HG03103 (cell line): ENCODE data around the gene C5orf46.
"Not testable (repeated sequence)": the region's sequence is repeated elsewhere in the genome, so short reads cannot be mapped to it uniquely, and the experiment has no call there.

Experiments
- ATAC-seq: cut with Tn5 transposase; IDR thresholded peaks from one replicate; pipeline ENCODE4 v1.9.1; 2021; ENCODE audit warnings: low read depth; ENCODE audit not compliant: unreplicated experiment

C5orf46 gene

DNA sequence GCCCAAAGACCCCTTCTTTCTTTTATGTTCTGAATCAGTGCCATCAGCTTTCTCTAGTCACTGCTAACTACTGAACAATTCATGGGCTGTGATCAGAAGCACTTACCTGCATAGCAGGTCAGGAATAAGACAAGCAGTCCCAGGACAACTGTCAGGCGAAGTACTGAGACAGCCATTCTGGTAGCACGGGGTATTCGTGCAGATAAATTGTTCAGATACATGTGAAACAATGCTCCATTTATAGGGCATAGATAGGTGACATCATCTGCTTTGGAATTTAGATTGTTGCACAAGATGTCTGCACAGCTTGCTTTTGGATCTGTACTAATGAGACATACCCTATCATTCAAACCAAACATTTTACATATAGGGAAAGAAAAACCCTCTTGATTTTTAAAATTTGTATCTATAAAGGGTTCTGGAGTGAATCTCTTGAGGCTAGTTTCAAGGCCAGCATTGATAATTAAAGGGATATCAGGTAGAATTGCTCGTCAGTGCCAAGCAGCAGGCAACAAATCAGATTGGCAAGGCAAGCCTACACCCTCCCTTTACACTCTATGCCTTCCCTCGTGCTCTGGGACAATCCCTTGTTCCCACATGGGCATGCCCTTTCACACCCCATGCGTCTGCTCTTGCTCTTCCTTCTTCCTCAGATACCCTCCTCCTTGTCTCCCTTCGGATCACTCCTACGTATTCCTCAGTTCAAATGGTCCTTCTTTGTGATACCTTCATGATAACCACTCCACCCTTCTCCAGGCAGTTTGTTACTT lies at the start of gene C5orf46:
Gene C5orf46 (minus strand): TSS at position 213 of the 770 bp plus-strand sequence. CDS start 37 bp downstream, at position 176.
- ATAC-seq, result no peak

DNA sequence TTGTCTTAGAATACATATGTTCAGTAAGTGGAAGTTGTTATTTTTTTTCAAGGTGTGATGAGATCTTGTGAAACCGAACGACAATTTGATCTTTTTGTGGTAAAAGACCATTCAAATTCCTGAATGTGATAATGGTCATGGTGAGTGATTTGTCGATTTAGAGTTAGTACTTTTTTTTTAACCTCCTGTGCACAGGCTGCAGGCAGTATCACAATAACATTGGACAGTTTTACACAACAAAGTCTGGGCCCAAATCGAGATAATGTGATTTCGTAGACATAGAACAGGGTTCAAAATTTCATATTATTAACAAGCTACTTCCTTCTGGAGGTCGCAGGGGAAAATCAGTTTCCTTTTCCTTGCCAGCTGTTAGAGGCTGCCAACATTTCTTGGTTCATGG lies 48.6 kb upstream of the C5orf46 start:
- ATAC-seq, result no peak

DNA sequence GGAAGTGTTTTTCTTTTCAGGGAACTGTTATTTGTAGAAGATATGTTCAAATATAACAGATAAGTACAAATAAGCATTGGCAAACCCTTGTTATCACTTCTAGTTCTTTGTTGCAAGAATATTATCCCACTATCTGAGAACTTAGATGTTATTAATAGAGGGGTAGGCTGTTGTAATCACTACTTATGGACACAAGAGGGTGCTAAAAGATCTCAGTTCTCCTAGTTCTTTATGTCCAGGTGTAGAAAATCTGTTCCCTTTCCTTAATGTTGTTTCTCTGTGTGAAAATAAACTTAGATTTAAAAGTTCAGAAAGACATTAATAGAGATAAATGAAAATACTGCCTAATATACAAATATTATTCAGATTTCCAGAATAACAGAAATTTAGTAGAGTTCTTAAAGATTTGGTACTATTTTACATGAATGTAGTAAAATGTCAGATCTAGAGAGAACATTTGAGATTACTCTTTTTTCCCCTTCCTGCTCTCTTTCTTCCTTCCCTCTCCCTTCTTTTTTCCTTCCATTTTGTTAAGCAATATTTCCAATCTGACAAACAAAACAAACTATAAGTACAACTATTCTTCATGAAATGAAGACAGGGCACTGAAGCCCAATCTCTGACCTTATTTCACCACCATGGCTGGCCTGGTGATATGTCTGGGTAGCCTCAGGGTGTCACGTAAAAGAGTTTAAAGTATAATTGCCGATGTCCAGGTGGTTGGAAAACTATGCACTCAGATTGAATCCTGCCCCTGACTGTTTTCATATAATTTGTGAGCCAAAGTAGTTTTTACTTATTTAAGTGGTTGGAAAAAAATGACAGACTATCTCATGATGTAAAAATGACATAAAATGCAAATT lies 43.6 kb upstream of the C5orf46 start:
- no peak for ATAC-seq

DNA sequence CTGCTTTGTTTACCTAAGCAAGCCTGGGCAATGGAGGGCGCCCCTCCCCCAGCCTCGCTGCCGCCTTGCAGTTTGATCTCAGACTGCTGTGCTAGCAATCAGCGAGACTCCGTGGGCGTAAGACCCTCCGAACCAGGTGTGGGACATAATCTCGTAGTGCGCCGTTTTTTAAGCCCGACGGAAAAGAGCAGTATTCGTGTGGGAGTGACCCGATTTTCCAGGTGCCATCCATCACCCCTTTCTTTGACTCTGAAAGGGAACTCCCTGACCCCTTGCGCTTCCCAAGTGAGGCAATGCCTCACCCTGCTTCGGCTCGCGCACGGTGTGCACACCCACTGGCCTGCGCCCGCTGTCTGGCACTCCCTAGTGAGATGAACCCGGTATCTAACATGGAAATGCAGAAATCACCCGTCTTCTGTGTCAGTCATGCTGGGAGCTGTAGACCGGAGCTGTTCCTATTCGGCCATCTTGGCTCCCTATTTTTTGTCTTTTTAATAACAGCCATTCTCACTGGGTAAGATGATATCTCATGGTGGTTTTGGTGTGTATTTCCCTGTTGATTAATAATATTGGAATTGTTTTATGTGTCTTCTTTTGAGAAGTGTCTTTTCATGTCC lies 40.4 kb upstream of the C5orf46 start:
- ATAC-seq, result not testable (repeated sequence)

DNA sequence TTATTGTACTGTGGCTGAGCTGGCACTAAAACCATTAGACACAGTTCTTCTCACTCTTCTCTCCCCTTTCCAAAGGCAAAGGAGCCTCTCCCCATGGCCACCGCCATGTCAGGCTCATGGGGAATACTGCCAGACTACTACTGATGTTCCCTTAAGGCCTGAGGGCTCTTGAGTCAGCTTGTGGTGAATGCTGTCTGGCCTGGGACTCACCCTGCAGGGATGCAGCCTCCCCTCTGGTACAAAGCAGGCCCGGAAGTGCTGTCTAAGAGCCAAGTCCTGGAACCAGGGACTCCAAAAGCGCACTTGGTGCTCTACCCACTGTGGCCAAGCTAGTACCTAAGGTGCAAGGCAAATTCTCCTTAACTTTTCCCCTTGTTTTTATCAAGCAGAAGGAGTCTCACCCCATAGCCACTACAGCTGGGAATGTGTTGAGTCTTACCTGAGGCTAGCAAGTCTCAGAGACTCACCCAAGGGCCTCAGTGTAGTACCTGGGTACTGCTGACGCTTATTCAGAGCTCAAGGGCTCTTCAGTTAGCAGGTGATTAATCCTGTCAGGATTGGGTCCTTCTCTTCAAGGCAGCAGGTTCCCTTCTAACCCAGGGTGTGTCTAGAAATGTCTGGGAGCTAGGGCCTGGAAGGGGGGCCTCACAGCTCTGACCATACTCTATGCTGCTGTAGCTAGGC lies 33.2 kb upstream of the C5orf46 start:
- no peak for ATAC-seq

DNA sequence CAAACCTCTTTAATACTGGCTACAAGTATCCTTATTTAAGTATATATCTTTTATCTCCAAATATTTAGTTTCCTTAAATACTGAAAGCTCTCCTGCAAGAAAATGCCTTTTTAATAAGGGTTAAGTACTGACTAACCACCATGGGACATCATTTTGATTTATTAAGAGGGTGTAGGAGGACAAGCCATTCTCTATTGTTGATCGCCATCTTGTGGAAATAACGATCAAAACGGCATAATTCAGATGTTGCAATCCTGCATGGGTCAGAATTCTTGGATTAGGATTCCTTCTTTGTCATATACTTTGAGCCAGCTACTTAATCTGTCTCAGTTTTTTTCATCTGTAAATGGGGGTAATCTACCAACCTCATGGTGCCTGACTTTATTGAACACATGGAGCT lies 28.7 kb upstream of the C5orf46 start:
- no peak for ATAC-seq

DNA sequence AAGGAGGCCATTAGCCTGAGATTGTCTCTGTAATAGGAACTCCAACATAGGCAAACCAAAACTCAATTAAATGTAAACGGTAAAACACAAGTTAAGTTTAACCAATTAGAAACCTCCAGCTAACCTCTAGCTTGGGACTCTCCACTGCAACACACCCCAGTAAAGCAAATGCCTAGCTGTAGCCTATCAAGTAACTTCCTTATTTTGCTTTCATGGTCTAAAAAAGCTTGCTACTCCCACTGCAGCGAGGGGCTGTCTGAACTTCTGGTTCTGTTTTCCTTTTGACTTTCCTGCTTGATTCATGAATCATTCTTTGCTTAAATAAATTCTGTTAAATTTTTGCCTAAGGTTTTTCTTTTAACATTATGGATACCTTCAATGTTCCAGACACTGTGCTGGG lies 24.4 kb upstream of the C5orf46 start:
- peak; percentile 89 for ATAC-seq

DNA sequence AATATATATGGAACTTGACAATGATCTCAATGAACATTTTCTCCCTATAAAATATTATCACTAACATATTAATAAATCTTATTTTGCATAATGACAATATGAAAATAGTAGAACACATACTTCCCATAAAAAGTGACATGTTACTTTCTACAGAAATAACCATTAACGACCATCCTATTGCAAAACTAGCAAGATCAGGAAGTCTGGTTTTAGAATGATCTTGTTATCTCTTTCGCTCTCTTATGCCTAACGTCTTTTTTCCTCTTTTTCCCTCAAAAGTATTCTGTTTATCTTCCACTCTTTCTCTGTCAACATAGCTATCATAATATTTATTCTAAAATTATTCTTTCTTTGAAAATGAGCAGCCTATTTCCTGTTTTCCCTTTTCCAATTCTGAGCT lies 21.6 kb upstream of the C5orf46 start:
- ATAC-seq, result no peak

DNA sequence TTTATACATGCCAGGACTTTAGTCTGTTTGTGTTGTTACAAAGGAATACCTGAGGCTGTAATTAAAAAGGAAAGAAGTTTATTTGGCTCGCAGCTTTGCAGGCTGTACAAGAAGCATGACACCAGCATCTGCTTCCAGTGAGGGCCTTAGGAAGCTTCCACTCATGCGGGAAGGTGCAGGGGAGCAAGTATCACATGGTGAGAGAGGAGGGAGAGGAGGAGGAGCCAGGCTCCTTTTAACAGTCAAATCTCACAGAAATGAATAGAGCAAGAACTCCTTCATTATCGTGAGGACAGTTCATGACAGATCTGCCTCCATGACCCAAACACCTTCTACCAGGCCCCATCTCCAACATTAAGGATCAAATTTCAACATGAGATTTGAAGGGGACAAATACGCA lies 18.7 kb upstream of the C5orf46 start:
- no peak for ATAC-seq

DNA sequence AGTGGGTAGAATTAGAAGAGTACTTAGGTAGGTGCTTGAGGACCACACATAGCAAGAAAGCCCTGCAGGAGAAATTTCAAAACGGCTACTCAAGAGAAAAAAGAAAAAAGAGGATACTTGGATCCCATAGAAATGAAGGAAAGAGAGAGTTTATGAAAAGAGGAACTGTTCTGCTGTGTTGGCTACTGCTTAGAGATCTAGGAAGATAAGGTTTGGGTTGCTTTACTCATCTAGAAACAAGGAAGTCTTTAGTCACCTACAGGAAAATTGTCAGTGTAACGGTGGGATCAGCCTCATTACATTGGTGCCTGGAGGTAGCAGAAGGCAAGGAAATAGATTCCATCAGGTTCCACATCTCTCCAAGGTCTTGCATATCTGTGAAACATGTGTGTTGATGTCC lies 14.8 kb upstream of the C5orf46 start:
- ATAC-seq, result no peak

DNA sequence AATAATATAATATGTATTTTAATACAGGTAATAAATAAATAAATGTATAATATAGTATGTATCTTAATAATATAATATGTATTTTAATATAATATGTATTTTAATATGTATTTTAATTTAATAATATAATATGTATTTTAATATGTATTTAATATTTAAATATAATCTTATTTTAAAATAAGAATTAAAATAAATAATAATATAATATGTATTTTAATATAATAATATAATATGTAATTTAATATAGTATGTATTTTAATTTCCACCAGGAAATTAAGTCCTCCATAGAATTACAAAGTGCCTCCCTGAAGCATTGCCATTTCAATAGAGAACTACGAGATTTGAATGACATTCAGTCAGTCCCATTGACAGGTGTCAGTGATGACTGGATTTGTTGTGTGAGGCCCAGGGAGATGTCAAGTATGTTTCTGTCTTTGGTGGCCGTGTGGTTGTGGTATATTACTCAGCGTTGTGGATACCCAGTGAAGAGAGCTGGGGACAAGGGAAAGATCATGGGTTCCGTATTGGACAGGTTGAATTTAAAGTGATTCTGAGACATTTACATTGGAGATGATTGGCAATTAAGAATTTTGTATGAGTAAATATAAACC lies 14.2 kb upstream of the C5orf46 start:
- ATAC-seq, result no peak

DNA sequence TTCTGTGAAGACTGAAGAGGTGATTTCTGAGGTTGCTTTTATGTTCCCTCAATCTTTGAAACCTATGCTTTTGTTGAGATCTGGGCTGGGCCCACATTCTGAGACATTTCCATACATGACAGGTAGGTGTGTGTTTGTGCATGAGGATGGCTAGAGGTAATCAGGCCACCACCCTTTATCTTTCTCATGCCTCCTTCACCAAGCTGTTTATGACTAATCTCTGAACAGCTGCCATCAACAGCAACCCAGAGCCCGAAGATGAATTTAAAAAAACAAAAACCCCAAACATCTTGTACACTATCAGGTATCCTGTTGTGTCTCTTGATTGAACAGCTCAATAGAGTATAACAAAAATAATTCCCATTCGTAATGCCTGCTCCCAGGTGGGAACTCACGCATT lies 12.6 kb upstream of the C5orf46 start:
- no peak for ATAC-seq

DNA sequence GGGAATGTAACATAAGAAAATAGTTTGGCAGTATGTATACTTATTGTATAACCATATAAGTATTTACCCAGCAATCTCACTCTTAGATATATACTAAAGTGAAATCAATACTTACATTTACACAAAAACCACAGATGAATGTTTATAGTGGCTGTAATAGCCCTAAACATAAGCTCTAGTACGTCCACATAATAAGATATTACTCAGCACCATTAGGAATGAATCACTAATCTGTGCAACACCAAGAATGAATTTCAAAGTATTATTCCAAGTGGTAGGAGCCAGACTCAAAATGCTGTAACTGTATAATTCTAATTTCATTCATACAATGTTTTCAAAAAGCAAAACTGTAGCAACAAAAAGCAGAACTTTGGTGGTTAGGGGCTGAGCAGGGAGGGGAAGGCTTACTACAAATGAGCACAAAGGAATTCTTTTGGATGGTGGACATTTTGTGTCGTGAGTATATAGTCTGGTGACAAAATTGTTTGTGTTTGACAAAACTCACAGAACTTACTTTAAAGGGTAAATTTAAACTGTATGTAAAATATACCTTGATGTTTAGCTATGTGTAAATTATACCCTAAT lies 11.9 kb upstream of the C5orf46 start:
- ATAC-seq, result no peak

DNA sequence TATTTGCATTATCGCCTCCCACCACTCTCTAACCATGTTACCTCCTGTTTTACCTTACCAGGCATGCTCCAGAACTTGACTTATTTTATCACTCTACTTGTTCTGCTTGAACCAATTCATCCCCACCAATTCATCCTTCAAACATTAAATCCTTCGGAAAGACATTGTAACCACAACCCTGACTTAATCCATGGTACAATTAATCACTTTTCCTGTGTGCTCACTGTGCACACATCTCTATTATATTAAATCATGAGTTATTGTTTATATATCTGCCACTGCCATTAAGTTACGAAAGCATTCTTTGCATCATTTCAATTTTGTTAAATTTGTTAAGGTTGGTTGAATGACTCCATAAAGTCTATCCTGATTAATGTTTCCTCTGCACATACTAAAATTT lies 7.4 kb upstream of the C5orf46 start:
- no peak for ATAC-seq

DNA sequence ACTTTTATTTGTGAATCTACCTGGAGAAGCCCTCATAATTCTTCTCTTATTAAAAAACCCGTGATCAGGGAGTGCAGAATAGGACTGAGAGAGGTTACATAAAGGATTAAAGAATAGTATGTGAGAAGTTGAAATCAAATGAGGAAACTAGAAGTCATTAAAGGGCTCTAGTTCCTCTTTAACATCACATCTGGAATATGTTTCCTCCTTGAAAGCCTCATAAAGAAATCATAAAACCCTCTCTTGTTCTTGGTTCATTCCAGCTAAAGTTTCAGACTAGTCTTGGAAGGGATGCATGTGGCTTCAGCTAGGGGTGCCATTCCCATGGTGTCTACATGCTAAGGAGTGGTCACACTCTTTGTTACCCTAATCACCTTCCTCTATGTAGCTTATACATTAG lies 5.7 kb upstream of the C5orf46 start:
- no peak for ATAC-seq

DNA sequence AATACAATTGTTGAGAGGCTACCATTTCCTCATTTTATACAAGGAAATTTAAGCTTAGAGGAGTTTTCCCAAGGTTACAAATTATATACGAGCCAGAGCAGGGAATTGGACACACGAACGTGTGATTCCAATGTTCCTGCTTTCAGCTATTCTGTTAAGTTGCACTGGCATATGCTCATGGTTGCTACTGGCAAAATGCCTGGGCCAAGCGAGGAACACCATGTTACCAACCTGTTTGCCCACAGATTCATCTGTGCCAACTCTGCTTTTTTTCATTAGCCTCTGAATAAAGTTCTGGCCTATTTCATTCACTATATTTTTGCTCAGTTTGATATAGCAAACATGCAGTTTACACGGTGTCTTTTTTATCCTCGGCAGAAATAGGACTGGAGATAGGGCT lies 5.1 kb upstream of the C5orf46 start:
- ATAC-seq, result no peak

DNA sequence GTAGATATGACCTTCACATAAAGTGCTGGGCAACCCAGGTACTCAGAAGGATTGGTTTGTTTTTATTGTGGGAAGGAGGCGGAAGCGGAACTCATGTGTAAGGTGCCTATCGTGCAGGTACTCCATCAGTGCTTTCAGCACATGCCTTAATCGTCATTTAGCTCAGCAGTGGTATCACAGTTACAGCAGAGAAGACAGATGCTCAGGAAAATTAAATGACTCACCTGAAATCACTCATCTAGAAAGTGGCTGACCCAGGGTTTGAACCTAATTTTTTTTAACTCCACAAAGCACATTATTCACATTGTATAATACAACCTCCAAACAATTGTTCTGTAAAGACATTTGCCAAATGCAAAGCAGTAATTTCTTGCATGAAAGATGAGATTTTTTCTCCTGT lies 2.2 kb downstream of the C5orf46 start:
- no peak for ATAC-seq

DNA sequence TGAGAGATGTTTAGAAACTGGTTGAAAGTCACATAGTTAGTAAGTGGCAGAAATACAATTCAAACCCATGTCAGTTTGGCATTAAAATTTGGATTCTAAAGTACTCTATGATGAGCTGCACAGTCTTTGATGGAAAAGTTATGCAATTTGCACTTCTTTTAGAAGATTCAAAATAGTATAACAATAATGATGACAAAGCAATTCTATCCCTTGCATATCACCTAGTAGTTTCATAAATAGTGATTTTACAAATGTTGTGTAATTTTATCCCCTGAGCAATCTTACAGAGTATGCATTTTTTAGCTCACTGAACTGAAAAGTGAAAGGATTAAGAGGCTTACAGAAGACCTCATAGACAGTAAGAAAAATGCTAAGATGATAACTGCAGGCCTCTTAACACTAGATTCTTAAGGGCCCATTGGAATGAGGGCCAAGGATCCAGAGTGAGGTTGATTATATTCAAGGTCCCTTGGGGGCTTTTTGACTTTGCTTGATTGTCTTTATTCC lies 3.7 kb downstream of the C5orf46 start:
- ATAC-seq, result no peak

DNA sequence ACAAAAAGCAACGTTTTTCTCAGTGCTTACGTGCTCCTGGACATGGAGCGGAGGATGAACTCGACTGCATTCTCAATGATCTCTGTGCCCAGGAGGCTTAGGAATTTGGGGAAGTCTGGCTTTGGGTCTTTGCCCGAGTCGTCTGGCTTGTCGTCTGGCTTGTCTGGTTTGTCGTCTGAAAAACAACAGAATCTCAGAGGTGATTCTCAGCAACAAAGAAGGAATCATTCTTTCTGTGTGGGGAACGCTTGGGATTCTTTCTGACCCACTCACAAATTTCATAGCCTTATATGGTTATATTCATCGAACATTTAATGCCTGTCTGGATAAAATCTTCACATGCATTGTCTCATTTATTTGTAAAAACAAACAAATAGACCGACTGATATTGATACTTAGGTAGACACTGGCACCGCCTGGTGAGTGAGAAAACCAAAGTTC lies 4.7 kb downstream of the C5orf46 start:
- no peak for ATAC-seq

DNA sequence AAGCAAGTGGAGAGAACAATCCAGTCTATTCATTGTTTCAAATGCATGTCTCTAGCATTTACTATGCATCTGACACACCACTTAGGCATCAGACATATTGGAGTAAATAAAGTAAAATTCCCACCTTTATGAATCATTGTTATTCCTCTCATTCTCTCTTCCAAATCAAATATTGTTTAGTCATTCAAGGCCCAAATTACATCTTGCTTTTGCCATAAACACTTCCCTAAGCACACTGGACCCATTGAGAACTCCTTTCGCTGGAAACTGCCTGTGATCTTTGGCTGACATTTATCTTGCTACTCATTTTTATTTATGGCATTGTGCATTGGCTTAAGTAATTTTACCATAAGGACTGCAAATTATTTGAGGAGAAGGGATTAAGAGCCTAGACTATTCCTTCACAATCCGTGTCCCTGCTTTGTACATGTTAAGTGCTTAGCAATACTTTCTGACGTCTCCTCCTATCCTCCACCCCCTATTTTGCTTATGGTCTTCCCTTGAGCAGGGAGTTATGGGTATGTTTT lies 7.4 kb downstream of the C5orf46 start:
- no peak for ATAC-seq
